ENCODE measurements around the gene IRF2BP1.
A peak's percentile ranks its signal among the peaks of the same experiment; 100 is the strongest.
"Not testable (repeated sequence)": the region's sequence is repeated elsewhere in the genome, so short reads cannot be mapped to it uniquely, and the experiment has no call there.

IRF2BP1 gene

DNA sequence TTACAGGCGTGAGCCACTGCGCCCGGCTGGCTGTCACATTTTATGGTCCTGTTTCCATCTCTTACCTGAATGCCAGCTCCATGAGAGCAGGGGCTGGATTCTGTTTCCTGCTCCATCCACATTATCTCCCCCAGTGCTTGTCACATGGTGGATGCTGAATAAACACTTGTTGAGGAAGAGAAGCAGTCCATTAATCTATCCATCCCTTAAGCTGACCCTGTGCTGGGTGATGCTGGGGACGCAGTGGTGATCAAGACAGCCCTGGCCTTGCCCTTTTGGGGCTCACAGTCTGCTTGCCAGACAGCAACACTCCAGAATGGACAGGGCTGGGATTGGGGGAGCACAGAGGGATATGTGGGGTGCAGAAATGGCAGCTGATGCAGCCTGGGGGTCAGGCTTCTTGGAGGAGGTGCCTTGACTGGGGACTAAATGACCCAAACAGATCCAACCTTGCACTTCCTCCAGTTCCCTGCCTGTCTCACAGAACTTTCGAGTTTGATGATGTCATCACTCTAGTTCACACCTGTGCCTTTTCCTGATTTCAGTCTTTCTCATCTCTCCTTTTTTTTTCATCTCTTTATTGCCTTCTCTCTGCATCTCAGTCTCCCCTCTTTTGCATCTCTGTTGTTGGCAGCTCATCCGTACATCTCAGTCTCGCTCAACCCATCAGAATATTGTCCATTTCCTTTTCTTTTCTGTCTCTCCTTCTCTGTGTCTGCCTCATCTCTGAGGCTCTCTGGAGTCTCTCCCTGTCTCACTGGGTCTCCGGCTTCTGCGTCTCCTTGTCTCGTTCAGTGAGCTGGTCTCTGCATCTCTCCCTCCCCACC is 4.6 kb downstream of the IRF2BP1 start:
- DNase-seq = no peak

GRCh38 chr19:45879971-45880370 is 6.0 kb downstream of the IRF2BP1 start:
- DNase-seq = no peak

- DNase-seq = no peak
Measured at GRCh38 chr19:45879055-45879454, 6.9 kb downstream of the IRF2BP1 start.

DNA sequence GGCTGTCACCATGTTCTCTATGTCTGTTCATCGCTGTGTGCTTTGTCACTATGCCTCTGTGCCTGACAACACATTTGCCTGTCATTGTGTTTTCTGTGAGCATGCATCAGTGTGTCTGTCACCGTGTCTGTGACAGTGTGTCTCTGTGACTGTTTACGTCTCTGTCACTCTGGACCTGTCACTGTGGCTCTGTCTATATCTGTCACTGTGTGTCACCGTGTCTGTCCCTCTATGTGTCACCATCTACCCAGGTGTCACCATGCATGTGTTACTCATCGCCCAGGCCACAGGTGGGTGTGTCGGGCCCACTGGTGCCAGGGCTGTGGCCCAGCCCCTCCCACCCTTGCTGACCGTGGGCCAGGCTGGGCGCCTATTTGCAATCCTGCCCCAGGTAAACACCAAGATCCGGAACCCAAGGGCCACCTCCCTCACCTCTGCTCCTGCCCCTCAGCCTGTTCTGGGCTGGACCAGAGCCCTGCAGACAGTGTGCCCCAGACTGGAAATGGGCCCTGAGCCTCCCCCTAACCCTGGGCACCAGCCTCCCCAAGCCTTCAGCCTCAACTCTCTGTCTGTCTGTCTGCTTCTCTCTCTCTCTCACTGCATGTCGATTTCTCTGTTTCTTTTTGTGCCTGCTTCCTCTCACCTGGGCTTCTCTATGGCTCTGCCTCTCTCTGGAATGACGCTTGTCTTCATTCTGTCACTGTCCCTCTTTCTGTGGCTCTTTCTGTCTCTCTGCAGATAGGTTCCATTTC is 7.7 kb downstream of the IRF2BP1 start:
- no peak for DNase-seq

DNA sequence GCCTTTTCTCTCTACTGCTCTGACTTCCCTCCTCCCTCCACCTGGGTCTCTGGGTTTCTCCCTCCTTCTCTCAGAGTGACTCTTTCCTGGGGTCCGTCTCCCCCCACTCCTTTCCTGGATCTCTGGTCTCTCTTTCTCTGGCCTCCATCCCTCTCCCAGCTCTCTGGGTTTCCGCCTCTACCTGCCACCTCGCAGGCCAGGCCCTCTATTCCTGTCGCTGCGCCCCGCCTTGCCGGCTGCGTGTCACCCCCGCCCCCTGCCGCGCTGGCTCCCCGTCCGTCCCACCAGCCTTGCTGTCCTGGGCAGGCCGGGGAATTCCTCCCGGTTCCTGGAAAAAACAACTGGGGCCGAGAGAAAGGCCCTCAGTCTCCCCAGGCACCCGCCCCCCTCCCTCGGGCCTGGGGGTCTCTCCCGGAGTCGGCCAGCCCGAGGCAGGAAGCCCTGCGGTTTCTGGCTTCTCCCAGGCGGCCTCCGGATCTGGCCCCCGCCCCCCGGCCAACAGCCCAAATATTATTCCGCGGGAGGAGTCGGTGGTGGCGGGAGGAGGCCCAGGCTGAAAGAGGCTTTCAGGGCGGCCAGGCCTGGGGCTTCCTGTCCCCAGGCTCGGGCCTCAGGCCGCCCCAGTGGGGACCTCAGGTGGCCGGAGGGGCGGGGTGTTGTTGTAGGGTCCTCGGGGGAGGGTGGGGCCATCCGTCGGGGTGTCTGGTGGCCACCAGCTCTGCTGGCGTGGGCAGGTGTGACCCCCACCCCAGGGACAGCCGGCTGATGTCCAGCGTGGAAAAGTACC is 9.3 kb downstream of the IRF2BP1 start:
- DNase-seq = peak; percentile 38

- DNase-seq = no peak
Measured at GRCh38 chr19:45876161-45876410, 9.9 kb downstream of the IRF2BP1 start.

DNA sequence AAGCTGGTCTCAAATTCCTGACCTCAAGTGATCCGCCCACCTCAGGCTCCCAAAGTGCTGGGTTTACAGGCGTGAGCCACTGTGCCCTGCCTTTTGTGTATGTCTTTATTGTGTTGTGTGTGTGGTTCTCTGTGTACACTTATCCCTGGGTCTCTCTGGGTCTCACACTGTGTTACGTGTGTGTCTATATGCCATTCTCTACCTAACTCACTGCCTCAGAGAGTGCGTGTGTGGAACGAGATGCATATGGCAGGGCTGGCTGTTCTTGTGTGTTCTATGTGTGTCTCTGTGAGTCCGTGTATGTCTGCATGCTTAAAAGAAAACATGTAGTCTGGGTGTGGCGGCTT is 11.3 kb downstream of the IRF2BP1 start:
- no peak for DNase-seq

GRCh38 chr19:45873219-45873772 is 12.6 kb downstream of the IRF2BP1 start:
- no peak for DNase-seq

- DNase-seq = no peak
Measured at GRCh38 chr19:45872095-45872919, 13.6 kb downstream of the IRF2BP1 start.

DNA sequence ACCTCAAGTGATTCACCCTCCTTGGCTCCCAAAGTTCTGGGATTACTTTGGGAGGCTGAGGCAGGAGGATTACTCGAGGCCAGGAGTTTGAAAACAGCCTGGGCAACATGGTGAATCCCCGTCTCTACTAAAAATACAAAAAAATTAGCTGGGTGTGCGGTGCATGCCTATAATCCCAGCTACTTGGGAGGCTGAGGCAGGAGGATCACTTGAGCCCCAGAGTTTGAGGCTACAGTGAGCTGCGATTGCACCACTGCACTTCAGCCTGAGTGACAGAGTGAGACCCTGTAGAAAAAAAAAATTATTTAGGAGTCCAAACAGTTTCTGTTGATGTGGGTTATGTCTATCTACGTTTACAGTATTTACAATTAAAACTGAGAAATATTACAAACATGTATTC is 15.1 kb downstream of the IRF2BP1 start:
- DNase-seq = no peak

- not testable (repeated sequence) for DNase-seq
Measured at GRCh38 chr19:45867241-45867640, 18.7 kb downstream of the IRF2BP1 start.

GRCh38 chr19:45866400-45867176 is 19.4 kb downstream of the IRF2BP1 start:
- DNase-seq = no peak

DNA sequence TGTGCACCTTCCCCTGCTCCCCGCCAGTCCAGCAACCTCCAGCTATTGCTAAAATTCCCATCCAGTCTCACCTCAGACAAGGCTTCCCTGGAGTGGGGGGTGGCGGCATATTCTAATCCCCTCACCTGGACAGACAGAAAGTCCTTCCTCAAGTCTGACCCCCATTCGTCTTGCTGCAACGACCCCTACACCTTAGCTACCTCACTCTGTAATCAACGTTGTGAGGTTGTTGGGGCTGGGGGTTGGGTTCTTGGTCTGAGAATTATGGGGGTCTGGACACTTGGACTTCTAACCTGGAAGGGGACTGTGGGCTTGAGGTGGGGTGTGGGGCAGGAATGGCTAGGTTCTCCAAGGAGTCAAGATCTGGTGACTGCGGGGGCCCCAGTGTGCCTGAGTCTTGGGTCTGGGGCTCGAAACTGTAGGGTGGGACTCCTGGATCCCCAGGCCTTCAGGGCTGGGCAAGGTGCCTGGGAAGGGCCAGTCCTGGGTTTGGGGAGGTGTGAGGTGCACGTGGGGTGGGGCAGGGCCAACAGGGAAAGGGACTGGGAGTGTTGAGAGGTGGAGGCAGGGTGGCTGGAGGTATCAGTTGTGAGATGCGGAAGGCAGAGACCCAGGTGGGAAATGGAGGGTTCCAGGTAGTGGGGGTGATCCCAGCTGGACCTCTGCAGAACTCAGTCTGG is 20.5 kb downstream of the IRF2BP1 start:
- no peak for DNase-seq

- no peak for DNase-seq
Measured at GRCh38 chr19:45864629-45865082, 21.3 kb downstream of the IRF2BP1 start.

DNA sequence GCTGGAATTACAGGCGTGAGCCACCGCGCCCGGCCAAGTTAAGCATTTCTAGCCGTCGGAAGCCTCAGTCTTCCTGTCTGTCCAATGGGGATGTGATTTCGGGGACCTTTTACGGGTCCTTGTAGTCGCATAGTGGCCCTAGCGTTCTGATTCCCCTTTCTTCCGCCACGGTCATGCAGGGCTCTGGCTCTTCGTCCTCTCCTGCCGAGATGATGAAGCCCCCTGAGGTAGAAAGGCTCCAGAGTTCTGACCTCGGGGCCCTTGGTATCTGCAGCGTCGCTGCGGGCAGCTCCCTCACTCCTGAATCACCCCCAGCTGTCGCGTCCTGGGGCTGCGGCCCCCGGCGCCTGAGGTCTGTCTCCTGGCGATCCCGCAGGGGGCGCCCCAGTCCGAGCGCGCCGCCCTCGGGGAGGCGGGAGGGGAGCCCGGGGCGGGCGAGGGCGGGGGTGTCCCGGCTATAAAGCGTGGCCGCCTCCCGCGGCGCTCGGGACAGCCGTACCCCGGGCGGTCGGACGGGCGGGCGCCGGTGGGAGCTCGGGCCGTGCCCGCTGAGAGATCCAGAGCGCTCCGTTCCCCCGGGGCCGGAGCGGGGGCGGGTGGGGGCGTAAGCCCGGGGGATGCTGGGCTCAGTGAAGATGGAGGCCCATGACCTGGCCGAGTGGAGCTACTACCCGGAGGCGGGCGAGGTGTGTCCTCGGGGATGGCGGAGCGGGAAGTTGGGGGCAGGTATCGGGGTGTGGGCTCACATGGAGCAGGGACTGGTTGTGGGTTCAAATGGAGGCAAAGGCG is 21.9 kb downstream of the IRF2BP1 start, which contains the start of gene FOXA3:
Gene FOXA3 (plus strand): TSS at position 487 of the 789 bp plus-strand sequence. CDS start 131 bp downstream, at position 618.
- DNase-seq = peak; percentile 51

DNA sequence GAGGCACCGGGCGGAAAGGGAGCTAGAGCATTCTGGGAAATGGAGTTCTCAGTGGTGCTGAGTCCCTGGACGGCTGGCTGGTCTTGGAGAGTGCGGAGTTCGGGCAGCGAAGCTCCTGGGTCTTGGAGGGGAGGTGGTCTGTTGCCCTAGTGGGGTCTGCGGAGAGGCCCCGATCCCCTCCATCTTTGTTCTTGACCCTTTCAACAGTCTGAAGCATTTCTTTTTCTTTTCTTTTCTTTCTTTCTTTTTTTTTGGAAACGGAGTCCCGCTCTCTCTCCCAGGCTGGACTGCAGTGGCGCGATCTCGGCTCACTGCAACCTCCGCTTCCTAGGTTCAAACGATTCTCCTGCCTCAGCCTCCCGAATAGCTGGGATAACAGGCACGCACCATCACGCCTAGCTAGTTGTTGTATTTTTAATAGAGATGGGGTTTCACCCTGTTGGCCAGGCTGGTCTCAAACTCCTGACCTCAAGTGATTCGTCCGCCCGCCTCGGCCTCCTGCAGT is 22.6 kb downstream of the IRF2BP1 start:
- DNase-seq = no peak

GRCh38 chr19:45862564-45863334 is 23.2 kb downstream of the IRF2BP1 start, which contains the start of gene SYMPK:
TSS of gene SYMPK (minus strand) at chr19:45863147. CDS start at chr19:45854495, 8,652 bp downstream.
- DNase-seq = peak; percentile 98

DNA sequence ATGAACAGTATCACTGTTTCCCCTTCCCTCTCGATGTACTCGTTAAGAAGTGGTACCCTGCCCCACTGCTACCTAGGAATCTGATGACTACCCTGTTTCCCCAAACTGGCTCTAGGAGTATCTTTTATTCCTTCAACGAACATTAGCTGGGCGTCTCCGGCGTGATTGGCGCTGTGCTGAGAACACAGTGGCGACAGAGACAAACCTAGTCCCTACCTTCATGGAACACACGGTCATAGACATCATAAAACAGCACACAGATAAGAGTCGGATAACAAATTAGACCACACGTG is 23.7 kb downstream of the IRF2BP1 start:
- no peak for DNase-seq
